Ishikawa (cell line): ENCODE data around the gene OR10H4.

ENCODE experiments used
- CEBPB ChIP-seq: IDR thresholded peaks from 2 replicates; pipeline ENCODE4 v1.6.1; 2012
- CREB1 ChIP-seq: IDR thresholded peaks from 2 replicates; pipeline ENCODE4 v1.6.1; 2012; ENCODE audit warnings: low read depth
- EGR1 ChIP-seq: IDR thresholded peaks from 2 replicates; pipeline ENCODE4 v1.6.1; 2012
- EP300 ChIP-seq: IDR thresholded peaks from 2 replicates; pipeline ENCODE4 v1.6.1; 2012; ENCODE audit warnings: borderline replicate concordance
- FOXM1 ChIP-seq: IDR thresholded peaks from 2 replicates; pipeline ENCODE4 v1.6.1; 2012; ENCODE audit warnings: low read depth, borderline replicate concordance
- MAX ChIP-seq: IDR thresholded peaks from 2 replicates; pipeline ENCODE4 v1.6.1; 2012
- NFIC ChIP-seq: IDR thresholded peaks from 2 replicates; pipeline ENCODE4 v1.6.1; 2012
- RAD21 ChIP-seq: IDR thresholded peaks from 2 replicates; pipeline ENCODE4 v1.6.1; 2012; ENCODE audit warnings: low read depth
- REST ChIP-seq: IDR thresholded peaks from 2 replicates; pipeline ENCODE4 v1.6.1; 2012; ENCODE audit warnings: low read depth, mild to moderate bottlenecking
- TAF1 ChIP-seq: IDR thresholded peaks from 2 replicates; pipeline ENCODE4 v1.6.1; 2012; ENCODE audit warnings: low read depth, mild to moderate bottlenecking
- TCF12 ChIP-seq: IDR thresholded peaks from 2 replicates; pipeline ENCODE4 v1.6.1; 2012; ENCODE audit warnings: low read depth
- TEAD4 ChIP-seq: IDR thresholded peaks from 2 replicates; pipeline ENCODE4 v1.6.1; 2012
- USF1 ChIP-seq: IDR thresholded peaks from 2 replicates; pipeline ENCODE4 v1.6.1; 2012
- YY1 ChIP-seq: IDR thresholded peaks from 2 replicates; pipeline ENCODE4 v1.6.1; 2012; ENCODE audit warnings: low read depth
- ZBTB7A ChIP-seq: IDR thresholded peaks from 2 replicates; pipeline ENCODE4 v1.6.1; 2012; ENCODE audit warnings: low read depth

OR10H4 gene

GRCh38 chr19:15948223-15949058, at the start of gene OR10H4:
TSS of gene OR10H4 (plus strand) at chr19:15949008. CDS start at chr19:15949008, 0 bp downstream.
- TF ChIP-seq FOXM1 (no peak), TAF1 (no peak), CEBPB (no peak), EP300 (no peak), TCF12 (no peak), USF1 (no peak), CREB1 (no peak)

- TF ChIP-seq FOXM1 (no peak), ZBTB7A (no peak), EP300 (no peak), EGR1 (no peak), MAX (no peak), TCF12 (no peak), REST (no peak), NFIC (no peak)
Observed at GRCh38 chr19:15900504-15900903, 48.3 kb upstream of the OR10H4 start.

GRCh38 chr19:15902254-15902653, 46.6 kb upstream of the OR10H4 start:
- TF ChIP-seq EGR1: no peak
- no peak for TF ChIP-seq NFIC
- no peak for TF ChIP-seq RAD21
- no peak for TF ChIP-seq USF1
- no peak for TF ChIP-seq REST
- no peak for TF ChIP-seq TEAD4
- no peak for TF ChIP-seq TAF1
- no peak for TF ChIP-seq CREB1
- no peak for TF ChIP-seq MAX
- TF ChIP-seq YY1: no peak
- no peak for TF ChIP-seq TCF12
- TF ChIP-seq FOXM1: no peak
- no peak for TF ChIP-seq ZBTB7A
- TF ChIP-seq EP300: no peak
- no peak for TF ChIP-seq CEBPB

GRCh38 chr19:15905026-15905425, 43.8 kb upstream of the OR10H4 start:
- TF ChIP-seq CEBPB (no peak), ZBTB7A (no peak), TAF1 (no peak), RAD21 (no peak), EGR1 (no peak), FOXM1 (no peak), MAX (no peak), REST (no peak), USF1 (no peak), EP300 (no peak), YY1 (no peak), TCF12 (no peak), NFIC (no peak), CREB1 (no peak), TEAD4 (no peak)
